Body of pancreas (tissue), 4 donors: ENCODE data around the gene PLA2G15.

Experiments used
- CTCF ChIP-seq, 7 experiments: fragments of 450-650 bp in 4 of 7; fragments of 200-600 bp in 3 of 7; sonication (generic) in 3 of 7; IDR thresholded peaks; one replicate each; pipeline ENCODE4 v1.5.1; 2016 to 2019; ENCODE audit warnings: antibody characterized with exemption in 7 of 7
- POLR2A ChIP-seq, 3 donors: fragments of 450-650 bp; IDR thresholded peaks; one replicate each; pipeline ENCODE4 v1.6.1; 2016; ENCODE audit warnings: antibody characterized with exemption in 3 of 3, mild to moderate bottlenecking in 2 of 3

GRCh38 chr16:68249371-68249770 is 4.2 kb downstream of the PLA2G15 start:
- TF ChIP-seq CTCF (IDR thresholded peaks at IDR 0.05) (no peak), POLR2A (IDR thresholded peaks at IDR 0.05) (no peak)
